Measurements from ENCODE around the gene TADA3.

Gene TADA3

GRCh38 chr3:9791127-9791526 is 1.1 kb downstream of the TADA3 start:
- Histone ChIP-seq H3K27me3 (ENCODE audit: insufficient read depth, poor library complexity, severe bottlenecking) (no peaks in the 10 kb centered on the region), H3K4me3 (replicated peaks; ENCODE audit: insufficient read depth, low read length) (no peak overlapping the region), H3K27ac (replicated peaks) (peak overlapping the region; percentile 99; the same call in 1 of the 2 replicates)
- TF ChIP-seq CTCF (IDR thresholded peaks at IDR 0.05; ENCODE audit: insufficient read depth, low read length) (no peak), GABPA (IDR thresholded peaks at IDR 0.05; ENCODE audit: low read depth) (no peak), SPI1 (IDR thresholded peaks at IDR 0.05; ENCODE audit: borderline replicate concordance, low read depth) (no peak)
- DNase-seq (ENCODE audit: low read depth in 1 of 2, low spot score in 1 of 2) = no peak

- H3K27me3 ChIP-seq (ENCODE audit: insufficient read depth, poor library complexity, severe bottlenecking) = no peaks in the 10 kb centered on the region
- H3K4me3 ChIP-seq (replicated peaks; ENCODE audit: insufficient read depth, low read length) = no peak overlapping the region
- no peak for DNase-seq (ENCODE audit: low read depth in 1 of 2, low spot score in 1 of 2)
- no peak overlapping the region for H3K27ac ChIP-seq (replicated peaks)
- no peak for TF ChIP-seq GABPA (IDR thresholded peaks at IDR 0.05; ENCODE audit: low read depth)
- TF ChIP-seq REST (IDR thresholded peaks at IDR 0.05; ENCODE audit: insufficient replicate concordance, low read depth) = no peak
- no peak for TF ChIP-seq SPI1 (IDR thresholded peaks at IDR 0.05; ENCODE audit: borderline replicate concordance, low read depth)
- no peak for TF ChIP-seq CTCF (IDR thresholded peaks at IDR 0.05; ENCODE audit: insufficient read depth, low read length)
- no peak for TF ChIP-seq POLR2AphosphoS5 (IDR thresholded peaks at IDR 0.05; ENCODE audit: low read depth)
These were observed 4.6 kb downstream of the TADA3 start for GRCh38 chr3:9787714-9788113.

GRCh38 chr3:9786825-9787669 is 5.2 kb downstream of the TADA3 start:
- TF ChIP-seq CTCF (IDR thresholded peaks at IDR 0.05; ENCODE audit: insufficient read depth, low read length) (peak; percentile 64), SPI1 (IDR thresholded peaks at IDR 0.05; ENCODE audit: borderline replicate concordance, low read depth) (no peak)
- Histone ChIP-seq H3K27me3 (ENCODE audit: insufficient read depth, poor library complexity, severe bottlenecking) (no peaks in the 10 kb centered on the region), H3K4me3 (replicated peaks; ENCODE audit: insufficient read depth, low read length) (no peak overlapping the region), H3K27ac (replicated peaks) (peak overlapping the region; percentile 41)
- no peak for DNase-seq (ENCODE audit: low read depth in 1 of 2, low spot score in 1 of 2)

GRCh38 chr3:9786209-9786739 is 6.0 kb downstream of the TADA3 start:
- Histone ChIP-seq H3K27ac (replicated peaks) (peak overlapping the region; percentile 41), H3K27me3 (ENCODE audit: insufficient read depth, poor library complexity, severe bottlenecking) (no peaks in the 10 kb centered on the region), H3K4me3 (replicated peaks; ENCODE audit: insufficient read depth, low read length) (no peak overlapping the region)
- TF ChIP-seq SPI1 (IDR thresholded peaks at IDR 0.05; ENCODE audit: borderline replicate concordance, low read depth) (peak; percentile 58; the same call in 1 of the 2 replicates), REST (IDR thresholded peaks at IDR 0.05; ENCODE audit: insufficient replicate concordance, low read depth) (no peak)
- DNase-seq (ENCODE audit: low read depth in 1 of 2, low spot score in 1 of 2) = peak in 1 of 2 experiments; percentile 25
